ENCODE data around the gene CAMTA1.
"Not testable (repeated sequence)": the region's sequence is repeated elsewhere in the genome, so short reads cannot be mapped to it uniquely, and the experiment has no call there.

CAMTA1 gene

GRCh38 chr1:7407980-7408770 is 622.9 kb downstream of the CAMTA1 start:
- DNase-seq (ENCODE audit: low spot score), result no peak

- no peak for DNase-seq (ENCODE audit: low spot score)
These were observed 623.5 kb downstream of the CAMTA1 start for GRCh38 chr1:7408771-7409150.

- no peak for DNase-seq (ENCODE audit: low spot score)
These were observed 624.0 kb downstream of the CAMTA1 start for GRCh38 chr1:7409278-7409677.

GRCh38 chr1:7410156-7410555 is 624.9 kb downstream of the CAMTA1 start:
- no peak for DNase-seq (ENCODE audit: low spot score)

- DNase-seq (ENCODE audit: low spot score), result not testable (repeated sequence)
These were observed 632.4 kb downstream of the CAMTA1 start for GRCh38 chr1:7417618-7418017.

GRCh38 chr1:7418442-7419080 is 633.3 kb downstream of the CAMTA1 start:
- DNase-seq (ENCODE audit: low spot score), result no peak

GRCh38 chr1:7420098-7420445 is 634.8 kb downstream of the CAMTA1 start:
- no peak for DNase-seq (ENCODE audit: low spot score)

- no peak for DNase-seq (ENCODE audit: low spot score)
These were observed 635.3 kb downstream of the CAMTA1 start for GRCh38 chr1:7420470-7421100.

GRCh38 chr1:7421471-7422075 is 636.3 kb downstream of the CAMTA1 start:
- no peak for DNase-seq (ENCODE audit: low spot score)

- no peak for DNase-seq (ENCODE audit: low spot score)
These were observed 636.8 kb downstream of the CAMTA1 start for GRCh38 chr1:7422081-7422480.

- DNase-seq (ENCODE audit: low spot score), result no peak
These were observed 637.3 kb downstream of the CAMTA1 start for GRCh38 chr1:7422561-7422960.

- DNase-seq (ENCODE audit: low spot score), result no peak
These were observed 637.7 kb downstream of the CAMTA1 start for GRCh38 chr1:7422966-7423365.

GRCh38 chr1:7424352-7424890 is 639.2 kb downstream of the CAMTA1 start:
- DNase-seq (ENCODE audit: low spot score), result no peak

GRCh38 chr1:7425229-7425628 is 640.0 kb downstream of the CAMTA1 start:
- no peak for DNase-seq (ENCODE audit: low spot score)

- DNase-seq (ENCODE audit: low spot score), result no peak
These were observed 640.5 kb downstream of the CAMTA1 start for GRCh38 chr1:7425771-7426170.

- DNase-seq (ENCODE audit: low spot score), result no peak
These were observed 641.7 kb downstream of the CAMTA1 start for GRCh38 chr1:7426780-7427604.

- DNase-seq (ENCODE audit: low spot score), result no peak
These were observed 642.5 kb downstream of the CAMTA1 start for GRCh38 chr1:7427605-7428300.

GRCh38 chr1:7429290-7429689 is 644.0 kb downstream of the CAMTA1 start:
- DNase-seq (ENCODE audit: low spot score), result no peak

- no peak for DNase-seq (ENCODE audit: low spot score)
These were observed 644.9 kb downstream of the CAMTA1 start for GRCh38 chr1:7430047-7430608.

GRCh38 chr1:7430691-7431090 is 645.4 kb downstream of the CAMTA1 start:
- DNase-seq (ENCODE audit: low spot score), result no peak

All from NAMALWA (cell line).